HUES6 (cell line): ENCODE data around the gene RNASE7.

Experiments used
- H3K27ac ChIP-seq: 2 replicates; pipeline ENCODE4 v1.7.0; 2013; ENCODE audit warnings: low read depth, mild to moderate bottlenecking, low read length, inconsistent platforms
- H3K27me3 ChIP-seq: 2 replicates; pipeline ENCODE4 v1.6.1; 2013; ENCODE audit warnings: low read length; ENCODE audit not compliant: control insufficient read depth, insufficient read depth
- H3K36me3 ChIP-seq: 2 replicates; pipeline ENCODE4 v1.6.1; 2013; ENCODE audit warnings: low read length; ENCODE audit not compliant: control insufficient read depth, insufficient read depth
- H3K4me1 ChIP-seq: 2 replicates; pipeline ENCODE4 v1.6.1; 2013; ENCODE audit warnings: low read length; ENCODE audit not compliant: control insufficient read depth, insufficient read depth
- H3K4me3 ChIP-seq: 2 replicates; pipeline ENCODE4 v1.5.1; 2013; ENCODE audit warnings: low read depth, low read length
- H3K9ac ChIP-seq: one replicate; pipeline ENCODE4 v1.6.1; 2013; ENCODE audit warnings: mild to moderate bottlenecking, low read length
- H3K9me3 ChIP-seq: 2 replicates; pipeline ENCODE4 v1.6.1; 2013; ENCODE audit warnings: low read depth, low read length; ENCODE audit not compliant: control insufficient read depth, insufficient read depth

Gene RNASE7

GRCh38 chr14:21058903-21059302 is 16.7 kb downstream of the RNASE7 start:
- no peaks in the 10 kb centered on the region for H3K9me3 ChIP-seq
- no peaks in the 10 kb centered on the region for H3K27me3 ChIP-seq
- peaks cover 13% of the 10 kb centered on the region for H3K4me1 ChIP-seq
- no peak overlapping the region for H3K27ac ChIP-seq
- no peak overlapping the region for H3K4me3 ChIP-seq
- no peak overlapping the region for H3K9ac ChIP-seq
- H3K36me3 ChIP-seq = no peaks in the 10 kb centered on the region

DNA sequence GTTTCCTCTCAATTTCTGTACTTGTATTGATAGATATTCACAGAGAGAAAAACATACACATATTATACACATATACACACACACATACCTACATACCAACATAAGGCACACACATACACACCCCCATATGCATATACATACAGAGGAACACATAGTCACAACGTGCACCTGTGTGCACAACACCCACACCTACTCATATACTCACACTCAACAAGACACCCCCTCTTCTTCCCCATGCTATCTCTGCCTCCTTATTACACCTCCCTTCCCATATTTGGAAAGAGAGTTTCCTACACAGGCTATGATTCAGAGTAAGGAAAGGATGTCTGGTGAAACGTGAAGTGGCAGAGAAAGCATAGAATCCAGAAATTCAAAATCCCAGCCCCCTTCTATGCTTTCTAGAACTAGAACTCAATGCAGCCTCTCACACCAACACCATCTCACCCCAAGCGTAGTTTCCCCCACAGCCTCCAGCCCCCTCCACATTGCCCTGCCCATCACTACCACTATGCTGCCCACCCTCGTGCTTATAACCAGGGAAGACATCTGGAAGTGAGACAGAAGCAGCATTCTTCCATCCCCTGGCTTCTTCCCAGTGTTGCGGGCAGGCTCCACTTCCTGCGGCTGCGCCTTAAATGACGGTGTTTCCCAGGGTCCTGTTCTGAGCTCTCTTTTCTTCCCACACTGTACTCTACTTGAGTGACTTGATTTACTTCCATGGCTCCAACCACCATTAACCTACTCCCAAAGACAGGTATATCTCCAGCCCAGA is 17.9 kb downstream of the RNASE7 start:
- Histone ChIP-seq H3K27ac (no peak overlapping the region), H3K27me3 (no peaks in the 10 kb centered on the region)

GRCh38 chr14:21060614-21061346 is 18.6 kb downstream of the RNASE7 start:
- Histone ChIP-seq H3K4me1 (peaks cover 8% of the 10 kb centered on the region), H3K9ac (no peak overlapping the region), H3K36me3 (no peaks in the 10 kb centered on the region), H3K27ac (no peak overlapping the region), H3K4me3 (no peak overlapping the region), H3K9me3 (no peaks in the 10 kb centered on the region), H3K27me3 (no peaks in the 10 kb centered on the region)

More for the DNA sequence above, 17.9 kb downstream of the RNASE7 start:
- Histone ChIP-seq H3K36me3 (no peaks in the 10 kb centered on the region), H3K4me3 (no peak overlapping the region), H3K4me1 (peaks cover 13% of the 10 kb centered on the region), H3K9ac (no peak overlapping the region), H3K9me3 (no peaks in the 10 kb centered on the region)

DNA sequence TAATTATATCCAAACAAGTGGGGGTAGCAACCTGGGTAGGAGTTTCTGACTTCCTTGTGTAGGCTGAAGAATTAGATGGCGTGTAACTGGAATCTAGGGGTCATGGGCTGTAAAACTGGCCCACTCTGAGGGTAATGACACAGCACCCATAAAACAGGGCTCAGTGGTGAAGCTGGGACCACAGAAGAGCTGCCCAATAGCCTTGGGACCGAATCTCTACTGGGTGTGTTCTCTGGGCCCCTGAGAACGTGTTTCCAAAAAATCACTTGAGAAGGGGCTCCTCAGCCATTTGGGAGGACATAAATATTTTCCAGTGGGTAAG is 19.1 kb downstream of the RNASE7 start:
- Histone ChIP-seq H3K9me3 (no peaks in the 10 kb centered on the region), H3K27me3 (no peaks in the 10 kb centered on the region), H3K36me3 (no peaks in the 10 kb centered on the region), H3K4me3 (no peak overlapping the region), H3K9ac (no peak overlapping the region), H3K4me1 (peaks cover 7% of the 10 kb centered on the region; the same call in 1 of the 2 replicates), H3K27ac (no peak overlapping the region)

- Histone ChIP-seq H3K9ac (no peak overlapping the region), H3K9me3 (no peaks in the 10 kb centered on the region), H3K27ac (no peak overlapping the region), H3K27me3 (peaks cover 11% of the 10 kb centered on the region), H3K4me1 (peaks cover 7% of the 10 kb centered on the region; the same call in 1 of the 2 replicates), H3K36me3 (no peaks in the 10 kb centered on the region), H3K4me3 (no peak overlapping the region)
Measured at GRCh38 chr14:21063479-21063878, 21.3 kb downstream of the RNASE7 start.

- Histone ChIP-seq H3K4me3 (no peak overlapping the region), H3K27ac (no peak overlapping the region), H3K9ac (no peak overlapping the region), H3K9me3 (no peaks in the 10 kb centered on the region), H3K36me3 (no peaks in the 10 kb centered on the region), H3K4me1 (peaks cover 10% of the 10 kb centered on the region), H3K27me3 (peaks cover 18% of the 10 kb centered on the region)
Measured at GRCh38 chr14:21066882-21067502, 24.8 kb downstream of the RNASE7 start.

GRCh38 chr14:21068521-21069387 is 26.6 kb downstream of the RNASE7 start:
- Histone ChIP-seq H3K27ac (peak overlapping the region; percentile 83; the same call in 1 of the 2 replicates), H3K27me3 (peaks cover 18% of the 10 kb centered on the region), H3K9ac (peak overlapping the region; percentile 87), H3K4me3 (peak overlapping the region; percentile 82), H3K36me3 (peaks cover 10% of the 10 kb centered on the region; the same call in 1 of the 2 replicates), H3K9me3 (no peaks in the 10 kb centered on the region), H3K4me1 (peaks cover 9% of the 10 kb centered on the region)

DNA sequence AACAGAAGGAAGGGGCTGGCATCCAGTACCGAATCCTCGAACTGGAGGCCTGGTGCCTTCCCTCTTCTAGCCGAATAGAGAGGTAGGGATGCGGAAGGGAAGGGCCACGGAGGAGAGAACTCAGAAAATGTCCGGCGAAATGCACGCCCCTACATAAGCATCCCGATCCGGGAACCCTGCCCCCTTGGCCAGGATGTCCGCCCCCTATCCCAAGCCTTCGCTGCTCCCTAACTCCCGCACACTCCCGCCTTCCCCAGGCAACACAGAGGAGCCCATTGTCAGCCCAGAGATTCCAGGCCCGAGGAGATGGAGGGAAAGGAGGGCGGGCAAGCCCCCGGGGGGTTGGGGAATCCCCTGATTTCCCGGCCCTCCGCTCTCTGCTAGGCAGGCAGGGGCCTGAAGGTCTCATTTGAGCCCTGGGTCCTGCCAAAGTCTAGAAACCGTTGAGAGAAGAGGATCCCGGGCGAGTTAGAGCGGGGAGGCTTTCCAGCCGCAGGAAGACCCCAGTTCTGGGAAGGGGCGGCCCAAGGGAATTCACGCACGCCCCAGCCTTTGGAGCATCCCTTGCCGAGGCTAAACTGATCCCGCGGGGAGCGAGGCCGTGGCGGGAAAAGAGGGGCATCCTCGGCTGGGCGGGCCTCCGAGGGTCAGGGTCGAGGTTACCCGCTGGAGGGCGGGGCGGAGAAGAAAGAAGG is 27.4 kb downstream of the RNASE7 start:
- H3K4me1 ChIP-seq = peaks cover 9% of the 10 kb centered on the region
- peak overlapping the region; percentile 87 for H3K9ac ChIP-seq
- H3K4me3 ChIP-seq = peak overlapping the region; percentile 82
- H3K27me3 ChIP-seq = peaks cover 18% of the 10 kb centered on the region
- H3K9me3 ChIP-seq = no peaks in the 10 kb centered on the region
- peak overlapping the region; percentile 83; the same call in 1 of the 2 replicates for H3K27ac ChIP-seq
- H3K36me3 ChIP-seq = peaks cover 17% of the 10 kb centered on the region

- Histone ChIP-seq H3K4me3 (peak within 1 kb of the TSS; percentile 82), H3K4me1 (peaks cover 9% of the 10 kb centered on the region)
Measured at GRCh38 chr14:21070083-21070609, 28.0 kb downstream of the RNASE7 start, which contains the start of gene ARHGEF40. TSS of gene ARHGEF40 (plus strand) at chr14:21070304. CDS start at chr14:21070397, 93 bp downstream.

More at GRCh38 chr14:21070083-21070609, 28.0 kb downstream of the RNASE7 start, which contains the start of gene ARHGEF40:
- Histone ChIP-seq H3K9ac (peak within 1 kb of the TSS; percentile 89), H3K27me3 (peaks cover 18% of the 10 kb centered on the region), H3K9me3 (no peaks in the 10 kb centered on the region), H3K27ac (peak within 1 kb of the TSS; percentile 83; the same call in 1 of the 2 replicates), H3K36me3 (peaks cover 24% of the 10 kb centered on the region)
